Epithelial cell of proximal tubule (primary cell): Measurements from ENCODE around the gene NAV2. TPM values are rescaled to one million over a fixed set of nuclear protein-coding genes. Genes with fewer than 3 reads are reported as not detected.

Experiments
- DNase-seq: peaks from one replicate; pipeline ENCODE4 v3.0.0-alpha.2; 2011; ENCODE audit warnings: low read depth
- H3K4me3 ChIP-seq: 2 replicates; pipeline ENCODE4 v1.5.1; 2011; ENCODE audit warnings: low read depth, mild to moderate bottlenecking, low read length
- CTCF ChIP-seq: conservative IDR thresholded peaks from 2 replicates; pipeline ENCODE4 v1.5.1; 2012; ENCODE audit warnings: low read depth, mild to moderate bottlenecking, low read length
- total RNA-seq: library from RNA; depleted of rRNA; stranded (reverse); fragments of >200 nt; gene quantifications from 2 replicates; pipeline ENCODE4 v1.2.3, GENCODE V29; 2015

NAV2 gene
- total RNA-seq, 1 donor from 2014 or later: 19.0 TPM

- no peak overlapping the region for H3K4me3 ChIP-seq
- TF ChIP-seq CTCF: no peak
- no peak for DNase-seq
These were observed 384.9 kb downstream of the NAV2 start for GRCh38 chr11:20097319-20098221.

- TF ChIP-seq CTCF: no peak
- no peak for DNase-seq
- no peak overlapping the region for H3K4me3 ChIP-seq
These were observed 386.9 kb downstream of the NAV2 start for GRCh38 chr11:20099527-20099926.

- H3K4me3 ChIP-seq: no peak overlapping the region
- no peak for TF ChIP-seq CTCF
- no peak for DNase-seq
These were observed 389.8 kb downstream of the NAV2 start for GRCh38 chr11:20102397-20102796.

GRCh38 chr11:20103281-20103680 is 390.6 kb downstream of the NAV2 start:
- H3K4me3 ChIP-seq: no peak overlapping the region
- no peak for TF ChIP-seq CTCF
- DNase-seq: no peak

- H3K4me3 ChIP-seq: no peak overlapping the region
- no peak for TF ChIP-seq CTCF
- DNase-seq: no peak
These were observed 392.8 kb downstream of the NAV2 start for GRCh38 chr11:20105427-20105826.

GRCh38 chr11:20109731-20110445 is 397.3 kb downstream of the NAV2 start:
- DNase-seq: no peak
- TF ChIP-seq CTCF: no peak

More at GRCh38 chr11:20109731-20110445, 397.3 kb downstream of the NAV2 start:
- H3K4me3 ChIP-seq: no peak overlapping the region
